ENCODE results near the gene GPC3. TPM values are rescaled to one million over a fixed set of nuclear protein-coding genes. Genes with fewer than 3 reads are reported as not detected.

The GPC3 gene
- polyA plus RNA-seq, 1 of the 3 experiments (the other 2 are of a cell fraction): 1.4 TPM

DNA sequence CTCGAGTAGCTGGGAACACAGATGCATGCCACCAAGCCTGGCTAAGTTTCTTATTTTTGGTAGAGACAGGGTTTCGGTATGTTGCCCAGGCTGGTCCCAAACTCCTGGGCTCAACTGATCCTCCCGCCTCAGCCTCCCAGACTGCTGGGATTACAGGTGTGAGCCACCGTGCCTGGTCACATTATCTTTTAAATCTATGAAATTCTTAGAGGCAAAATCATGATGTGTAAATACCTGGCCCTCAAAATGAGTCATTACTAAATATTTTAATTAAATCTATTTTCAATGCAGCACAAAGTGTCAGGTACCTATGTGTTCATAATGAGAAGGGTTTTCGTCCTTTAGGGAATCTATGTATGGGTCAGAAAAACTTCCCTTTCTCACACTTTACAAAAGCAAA, 347.6 kb downstream of the GPC3 start (continued):
- TF ChIP-seq, protein P1, sequence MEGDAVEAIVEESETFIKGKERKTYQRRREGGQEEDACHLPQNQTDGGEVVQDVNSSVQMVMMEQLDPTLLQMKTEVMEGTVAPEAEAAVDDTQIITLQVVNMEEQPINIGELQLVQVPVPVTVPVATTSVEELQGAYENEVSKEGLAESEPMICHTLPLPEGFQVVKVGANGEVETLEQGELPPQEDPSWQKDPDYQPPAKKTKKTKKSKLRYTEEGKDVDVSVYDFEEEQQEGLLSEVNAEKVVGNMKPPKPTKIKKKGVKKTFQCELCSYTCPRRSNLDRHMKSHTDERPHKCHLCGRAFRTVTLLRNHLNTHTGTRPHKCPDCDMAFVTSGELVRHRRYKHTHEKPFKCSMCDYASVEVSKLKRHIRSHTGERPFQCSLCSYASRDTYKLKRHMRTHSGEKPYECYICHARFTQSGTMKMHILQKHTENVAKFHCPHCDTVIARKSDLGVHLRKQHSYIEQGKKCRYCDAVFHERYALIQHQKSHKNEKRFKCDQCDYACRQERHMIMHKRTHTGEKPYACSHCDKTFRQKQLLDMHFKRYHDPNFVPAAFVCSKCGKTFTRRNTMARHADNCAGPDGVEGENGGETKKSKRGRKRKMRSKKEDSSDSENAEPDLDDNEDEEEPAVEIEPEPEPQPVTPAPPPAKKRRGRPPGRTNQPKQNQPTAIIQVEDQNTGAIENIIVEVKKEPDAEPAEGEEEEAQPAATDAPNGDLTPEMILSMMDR (IDR thresholded peaks at IDR 0.05): no peak

DNA sequence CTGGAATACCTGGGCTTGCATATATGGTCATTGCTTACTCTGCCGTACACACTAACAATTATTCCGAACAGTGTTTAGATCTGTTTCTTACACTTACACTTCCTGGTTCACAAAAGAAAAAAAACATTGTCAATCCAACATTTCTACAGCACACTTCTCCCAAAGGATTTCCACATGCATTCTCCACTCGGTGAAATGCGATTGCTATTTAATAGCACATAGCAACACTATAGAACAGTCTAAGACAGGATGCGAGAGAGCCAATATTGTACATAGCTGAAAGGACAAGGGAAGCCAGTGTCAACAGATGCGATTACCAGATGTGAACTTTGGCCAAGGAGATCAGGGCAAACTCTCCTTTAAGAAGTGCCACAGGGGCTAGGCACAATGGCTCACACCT, 349.4 kb downstream of the GPC3 start:
- Histone ChIP-seq H3K27me3 (ENCODE audit: insufficient read depth) (peaks cover under 1% of the 10 kb centered on the region; the same call in 1 of the 2 replicates), H3K27ac (ENCODE audit: low read depth in 2 of 2, low read length in 1 of 2) (no peak overlapping the region), H3K36me3 (replicated peaks in 1 of 2; ENCODE audit: control insufficient read depth in 1 of 2, insufficient read depth in 2 of 2, low read length in 1 of 2) (no peaks in the 10 kb centered on the region), H3K4me1 (ENCODE audit: control insufficient read depth in 1 of 2, insufficient read depth in 2 of 2, low read depth in 1 of 2, low read length in 1 of 2) (peaks cover 0 to 2% of the 10 kb centered on the region in 2 experiments; a peak in 1 of 4 replicates), H2AFZ (ENCODE audit: low read depth) (no peak overlapping the region), H3K9ac (no peak overlapping the region), H3K4me2 (no peak overlapping the region), H3K4me3 (ENCODE audit: low read depth in 2 of 2, low read length in 1 of 2) (no peak overlapping the region), H3K9me2 (no peaks in the 10 kb centered on the region), H3K79me2 (ENCODE audit: insufficient read depth) (no peaks in the 10 kb centered on the region), H3F3A (replicated peaks; ENCODE audit: insufficient read depth) (no peaks in the 10 kb centered on the region), H3K9me3 (no peaks in the 10 kb centered on the region), H4K20me1 (ENCODE audit: insufficient read depth) (no peaks in the 10 kb centered on the region)
- no peak for DNase-seq
- WGBS (ENCODE audit: low lambda C conversion rate): 69% methylated on average over 6 of the region's 6 CpGs
- TF ChIP-seq NFIC (IDR thresholded peaks at IDR 0.05; ENCODE audit: borderline replicate concordance): no peak
- TF ChIP-seq MXI1 (IDR thresholded peaks at IDR 0.05; ENCODE audit: low read depth, low read length): no peak
- TF ChIP-seq EP300 (IDR thresholded peaks at IDR 0.05; ENCODE audit: borderline replicate concordance in 1 of 2, low read depth in 1 of 2, low read length in 1 of 2): no peak
- TF ChIP-seq, protein P2, sequence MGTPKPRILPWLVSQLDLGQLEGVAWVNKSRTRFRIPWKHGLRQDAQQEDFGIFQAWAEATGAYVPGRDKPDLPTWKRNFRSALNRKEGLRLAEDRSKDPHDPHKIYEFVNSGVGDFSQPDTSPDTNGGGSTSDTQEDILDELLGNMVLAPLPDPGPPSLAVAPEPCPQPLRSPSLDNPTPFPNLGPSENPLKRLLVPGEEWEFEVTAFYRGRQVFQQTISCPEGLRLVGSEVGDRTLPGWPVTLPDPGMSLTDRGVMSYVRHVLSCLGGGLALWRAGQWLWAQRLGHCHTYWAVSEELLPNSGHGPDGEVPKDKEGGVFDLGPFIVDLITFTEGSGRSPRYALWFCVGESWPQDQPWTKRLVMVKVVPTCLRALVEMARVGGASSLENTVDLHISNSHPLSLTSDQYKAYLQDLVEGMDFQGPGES (IDR thresholded peaks at IDR 0.05; ENCODE audit: low read depth, low read length): no peak
- TF ChIP-seq, protein P3, sequence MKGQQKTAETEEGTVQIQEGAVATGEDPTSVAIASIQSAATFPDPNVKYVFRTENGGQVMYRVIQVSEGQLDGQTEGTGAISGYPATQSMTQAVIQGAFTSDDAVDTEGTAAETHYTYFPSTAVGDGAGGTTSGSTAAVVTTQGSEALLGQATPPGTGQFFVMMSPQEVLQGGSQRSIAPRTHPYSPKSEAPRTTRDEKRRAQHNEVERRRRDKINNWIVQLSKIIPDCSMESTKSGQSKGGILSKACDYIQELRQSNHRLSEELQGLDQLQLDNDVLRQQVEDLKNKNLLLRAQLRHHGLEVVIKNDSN (IDR thresholded peaks at IDR 0.05; ENCODE audit: borderline replicate concordance, low read depth): no peak
- CTCF ChIA-PET: no interaction called here
- POLR2A ChIA-PET: no interaction called here

DNA sequence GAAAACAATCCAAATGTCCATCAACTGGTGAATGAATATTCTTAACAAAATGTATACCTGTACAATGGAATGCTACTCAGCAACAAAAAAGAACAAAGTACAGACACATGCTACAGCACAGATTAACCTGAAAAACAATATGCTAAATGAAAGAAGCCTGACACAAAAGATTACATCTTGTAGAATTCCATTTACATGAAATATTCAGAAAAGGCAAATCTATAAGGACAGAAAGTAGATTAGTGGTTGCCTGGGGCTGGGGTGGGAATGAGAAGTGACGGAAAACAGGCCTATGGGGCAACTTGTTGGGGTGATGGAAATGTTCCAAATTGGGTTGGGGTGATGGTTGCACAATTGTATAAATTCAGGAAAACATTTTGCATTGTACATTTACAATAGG, 351.0 kb downstream of the GPC3 start:
- WGBS (ENCODE audit: low lambda C conversion rate): 28% methylated on average over 1 of the region's 1 CpG
- TF ChIP-seq TCF12 (IDR thresholded peaks at IDR 0.05): no peak
- no peak overlapping the region for H3K4me3 ChIP-seq (ENCODE audit: low read depth in 2 of 2, low read length in 1 of 2)
- ChIA-PET POLR2A (no interaction called here), CTCF (no interaction called here)
- H3K9me3 ChIP-seq: no peaks in the 10 kb centered on the region
- no peaks in the 10 kb centered on the region for H3K9me2 ChIP-seq
- no peak overlapping the region for H3K9ac ChIP-seq
- no peaks in the 10 kb centered on the region for H3K79me2 ChIP-seq (ENCODE audit: insufficient read depth)
- no peak overlapping the region for H2AFZ ChIP-seq (ENCODE audit: low read depth)
- peaks cover 0 to 2% of the 10 kb centered on the region in 2 experiments; a peak in 1 of 4 replicates for H3K4me1 ChIP-seq (ENCODE audit: control insufficient read depth in 1 of 2, insufficient read depth in 2 of 2, low read depth in 1 of 2, low read length in 1 of 2)
- no peak overlapping the region for H3K27ac ChIP-seq (ENCODE audit: low read depth in 2 of 2, low read length in 1 of 2)
- H3K4me2 ChIP-seq: no peak overlapping the region
- H3K27me3 ChIP-seq (ENCODE audit: insufficient read depth): no peaks in the 10 kb centered on the region; the same call in 1 of the 2 replicates
- H3F3A ChIP-seq (replicated peaks; ENCODE audit: insufficient read depth): no peaks in the 10 kb centered on the region
- no peaks in the 10 kb centered on the region for H3K36me3 ChIP-seq (replicated peaks in 1 of 2; ENCODE audit: control insufficient read depth in 1 of 2, insufficient read depth in 2 of 2, low read length in 1 of 2)
- no peak for DNase-seq
- H4K20me1 ChIP-seq (ENCODE audit: insufficient read depth): no peaks in the 10 kb centered on the region

Measured in SK-N-SH (cell line).